ENCODE data around the gene APP.

Gene APP

DNA sequence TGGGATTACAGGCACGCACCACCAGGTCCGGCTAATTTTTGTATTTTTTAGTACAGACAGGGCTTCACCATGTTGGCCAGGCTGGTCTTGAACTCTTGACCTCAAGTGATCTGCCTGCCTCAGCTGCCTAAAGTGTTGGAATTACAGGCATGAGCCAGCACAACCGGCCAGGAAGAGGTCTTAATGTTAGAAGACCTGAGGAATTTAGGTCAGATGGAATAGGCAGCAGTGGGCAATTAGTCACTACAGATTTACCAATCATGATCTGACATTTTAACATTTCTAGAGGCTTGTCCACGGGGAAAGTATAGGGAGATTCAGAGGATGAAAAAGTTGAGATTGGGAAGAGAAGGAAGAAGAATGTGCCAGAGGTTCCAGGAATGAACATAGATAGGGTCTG, 8.9 kb upstream of the APP start:
- DNase-seq (ENCODE audit: insufficient read length) (no peak), FAIRE-seq (no peak)

DNA sequence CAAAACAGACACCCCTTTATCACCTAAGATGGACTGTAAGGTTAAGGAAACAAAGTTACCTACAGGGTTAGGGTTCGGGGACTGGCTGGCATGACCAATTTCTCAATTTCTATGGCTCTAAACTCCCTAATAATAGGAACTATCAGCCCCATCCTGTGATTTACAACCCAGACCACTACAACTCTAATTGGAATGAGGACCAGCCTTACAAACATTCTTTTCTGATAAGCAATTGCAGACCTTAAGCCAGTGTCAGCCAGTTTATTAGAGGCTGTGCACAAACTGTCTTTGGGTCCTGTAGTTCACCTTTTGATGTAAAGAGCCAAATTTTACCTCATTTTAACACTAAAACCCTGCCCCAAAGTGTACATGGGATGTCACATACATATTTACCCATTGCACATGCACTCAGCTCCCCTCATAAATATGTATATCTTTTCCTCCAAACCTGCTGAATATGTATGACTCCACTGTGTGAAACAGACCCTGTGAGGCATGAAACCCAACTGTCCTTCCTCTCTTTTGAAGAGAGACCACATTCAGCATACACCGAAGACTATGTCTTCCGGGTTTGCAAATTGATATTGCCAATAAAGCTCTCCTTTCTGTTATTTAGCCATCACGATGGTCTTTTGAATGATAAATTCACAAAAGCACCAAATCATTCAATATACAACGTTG, 7.3 kb upstream of the APP start:
- TF ChIP-seq POLR2A (IDR thresholded peaks at IDR 0.05; ENCODE audit: low read depth, low read length) (no peak), TAF1 (IDR thresholded peaks at IDR 0.05; ENCODE audit: borderline replicate concordance, low read depth, low read length) (no peak), POLR2AphosphoS5 (IDR thresholded peaks at IDR 0.05; ENCODE audit: low read depth, low read length) (no peak)
- no peak for FAIRE-seq
- no peak for DNase-seq (ENCODE audit: insufficient read length)

More for the DNA sequence above, 8.9 kb upstream of the APP start:
- no peak for TF ChIP-seq POLR2AphosphoS5 (IDR thresholded peaks at IDR 0.05; ENCODE audit: low read depth, low read length)
- TF ChIP-seq TAF1 (IDR thresholded peaks at IDR 0.05; ENCODE audit: borderline replicate concordance, low read depth, low read length), result no peak
- TF ChIP-seq POLR2A (IDR thresholded peaks at IDR 0.05; ENCODE audit: low read depth, low read length), result no peak

DNA sequence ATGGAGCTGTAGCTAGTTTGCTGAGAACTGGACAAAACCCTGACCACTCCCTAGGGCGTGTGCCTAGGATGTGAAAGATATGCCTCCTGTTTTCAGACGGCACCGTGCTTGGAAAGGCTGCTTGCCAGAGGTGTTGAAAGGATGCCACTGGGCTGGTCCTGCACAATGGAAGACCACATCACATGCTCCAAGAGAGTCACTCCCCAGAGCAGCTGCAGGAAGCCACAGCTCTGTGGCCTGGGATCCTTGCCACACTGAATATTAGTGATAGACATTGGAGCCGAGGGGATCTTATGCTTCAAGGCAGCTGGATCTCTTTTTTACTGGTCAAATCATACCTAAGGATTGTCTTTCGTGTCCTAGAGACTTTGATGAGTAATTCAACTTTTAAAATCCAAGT, 6.6 kb upstream of the APP start:
- FAIRE-seq (no peak), DNase-seq (ENCODE audit: insufficient read length) (no peak)
- no peak for TF ChIP-seq TAF1 (IDR thresholded peaks at IDR 0.05; ENCODE audit: borderline replicate concordance, low read depth, low read length)
- no peak for TF ChIP-seq POLR2AphosphoS5 (IDR thresholded peaks at IDR 0.05; ENCODE audit: low read depth, low read length)

DNA sequence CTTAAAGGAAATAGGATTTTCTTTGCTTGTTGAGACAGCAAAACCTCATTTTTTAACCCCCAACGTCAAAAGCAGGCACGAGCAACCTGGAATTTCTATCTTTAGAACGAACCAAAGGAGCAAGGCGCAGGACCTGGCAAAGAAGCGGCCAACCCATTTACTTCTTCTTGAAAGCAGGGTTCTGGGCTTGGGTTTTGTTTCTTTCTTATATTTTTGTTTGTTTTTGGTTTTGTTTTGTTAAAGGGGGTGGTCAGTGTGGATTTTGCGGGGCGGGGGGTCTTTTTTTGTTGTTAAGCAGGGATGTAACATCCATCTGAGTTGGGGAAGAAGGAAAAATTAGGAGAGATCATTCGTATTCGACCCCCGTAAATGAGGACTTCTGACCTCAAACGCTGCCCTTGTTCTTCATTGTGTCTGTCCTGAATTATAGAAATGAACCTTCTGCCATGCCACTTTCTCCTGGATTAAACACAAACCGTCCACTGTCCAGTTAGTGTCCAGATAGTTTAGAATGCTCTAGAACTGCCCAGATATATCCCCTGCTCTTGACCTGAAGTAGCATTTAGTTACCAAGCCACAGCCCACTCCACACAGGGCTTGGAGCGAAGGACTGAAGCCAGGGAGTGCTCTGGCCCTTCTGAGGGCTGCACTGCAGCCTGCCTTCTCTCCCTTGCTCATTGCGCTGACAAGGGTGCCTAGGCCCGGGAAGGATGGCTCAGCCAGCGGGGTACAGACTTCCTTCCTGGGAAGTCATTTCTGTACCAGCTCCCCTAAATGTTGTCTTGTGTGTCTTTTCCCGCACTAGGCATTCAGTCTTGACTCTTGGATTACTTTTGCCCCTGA, 909 bp upstream of the APP start:
- FAIRE-seq (no peak), DNase-seq (ENCODE audit: insufficient read length) (no peak)
- TF ChIP-seq TAF1 (IDR thresholded peaks at IDR 0.05; ENCODE audit: borderline replicate concordance, low read depth, low read length), result no peak
- TF ChIP-seq POLR2A (IDR thresholded peaks at IDR 0.05; ENCODE audit: low read depth, low read length), result no peak
- TF ChIP-seq POLR2AphosphoS5 (IDR thresholded peaks at IDR 0.05; ENCODE audit: low read depth, low read length), result no peak

DNA sequence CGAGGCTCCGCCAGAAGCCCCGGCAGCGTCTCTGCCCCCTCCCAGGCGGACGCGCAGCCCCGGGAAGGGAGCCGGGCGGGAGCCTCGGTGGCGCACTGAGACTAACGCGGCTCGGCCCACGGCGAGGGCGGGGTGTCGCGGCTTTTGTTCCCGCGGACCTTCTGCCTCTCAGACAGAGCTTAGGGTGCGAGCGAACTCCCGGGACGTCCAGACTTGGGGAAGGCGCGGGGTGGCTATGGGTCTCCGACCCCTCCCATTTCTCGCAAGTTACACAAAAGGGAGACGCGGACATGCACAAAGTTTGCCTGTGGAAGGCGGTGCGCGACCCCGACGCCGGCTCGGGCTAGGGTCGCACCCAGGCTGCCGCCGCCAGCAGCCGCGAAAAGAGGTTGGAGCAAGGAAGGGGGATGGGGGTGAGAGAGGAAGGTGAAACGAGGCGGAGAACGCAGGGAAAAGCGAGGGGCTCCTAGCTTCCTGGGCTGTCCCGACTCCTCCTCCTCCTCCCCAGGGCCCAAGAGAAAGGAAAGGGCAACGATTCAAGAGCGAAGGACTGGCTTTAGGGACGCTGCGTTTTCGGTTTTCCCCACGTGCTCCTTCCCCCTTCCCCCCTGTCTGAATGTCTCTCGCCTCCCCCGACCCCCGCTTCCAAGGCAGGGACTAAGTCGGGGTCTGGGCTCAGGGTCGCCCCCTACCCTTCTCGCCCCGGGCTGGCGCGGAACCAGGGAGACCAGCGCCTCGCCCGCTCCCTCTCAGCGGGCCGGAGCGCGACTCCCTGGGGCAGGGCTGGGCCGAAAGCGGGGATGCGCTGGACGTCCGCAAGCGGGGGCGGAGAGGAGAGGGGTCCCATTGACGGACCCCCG, 729 bp downstream of the APP start:
- DNase-seq (ENCODE audit: insufficient read length) (peak; percentile 50), FAIRE-seq (peak; percentile 88)
- TF ChIP-seq TAF1 (IDR thresholded peaks at IDR 0.05; ENCODE audit: borderline replicate concordance, low read depth, low read length) (no peak), POLR2AphosphoS5 (IDR thresholded peaks at IDR 0.05; ENCODE audit: low read depth, low read length) (no peak), POLR2A (IDR thresholded peaks at IDR 0.05; ENCODE audit: low read depth, low read length) (no peak)

DNA sequence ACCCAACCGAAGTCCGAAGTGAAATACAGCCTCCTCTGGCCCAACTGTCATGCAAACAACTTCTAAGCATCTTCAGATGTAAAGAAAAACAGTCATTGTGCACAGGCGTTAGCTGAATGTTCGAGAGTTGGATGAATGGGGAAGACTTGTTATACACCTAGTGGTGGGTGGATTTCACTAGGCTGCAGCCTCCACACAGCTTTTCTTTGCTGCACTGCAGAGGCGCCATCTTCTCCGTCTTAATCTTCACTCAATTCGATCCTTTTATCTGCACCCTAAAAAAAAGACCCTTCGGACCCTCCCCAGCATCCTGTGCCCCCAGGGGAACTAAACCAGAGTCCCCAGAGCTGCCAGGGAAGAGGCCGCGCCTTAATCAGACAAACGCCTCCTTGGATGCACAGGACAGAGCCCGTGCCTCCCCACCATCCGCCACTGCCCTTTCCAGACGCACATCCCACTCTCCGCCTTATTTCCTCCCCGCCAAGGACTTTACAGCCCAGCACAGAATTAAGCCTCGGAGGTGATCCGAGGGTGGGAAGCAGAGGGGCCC, 1.4 kb downstream of the APP start:
- peak; percentile 30 for DNase-seq (ENCODE audit: insufficient read length)
- FAIRE-seq, result peak; percentile 85
- TF ChIP-seq TAF1 (IDR thresholded peaks at IDR 0.05; ENCODE audit: borderline replicate concordance, low read depth, low read length) (no peak), POLR2A (IDR thresholded peaks at IDR 0.05; ENCODE audit: low read depth, low read length) (no peak), POLR2AphosphoS5 (IDR thresholded peaks at IDR 0.05; ENCODE audit: low read depth, low read length) (no peak)

DNA sequence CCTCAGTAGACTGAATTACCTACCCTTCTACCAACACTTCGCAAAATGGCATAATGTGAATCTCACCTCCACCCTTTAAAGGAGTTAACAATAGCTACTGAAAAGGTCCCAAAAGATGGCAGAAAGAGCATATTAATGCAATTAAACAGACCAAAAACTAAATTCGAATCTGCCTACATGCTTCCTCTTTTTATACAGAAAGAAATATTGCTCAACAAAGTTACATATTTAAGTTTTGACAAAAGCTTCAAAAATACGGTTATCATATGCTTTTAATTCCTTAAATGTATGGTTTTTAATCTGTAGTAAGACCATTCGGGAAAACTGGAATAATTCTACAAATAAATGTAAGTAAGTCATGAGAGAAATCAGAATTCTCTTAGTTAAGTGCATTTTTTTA, 2.2 kb downstream of the APP start:
- no peak for FAIRE-seq
- TF ChIP-seq TAF1 (IDR thresholded peaks at IDR 0.05; ENCODE audit: borderline replicate concordance, low read depth, low read length) (no peak), POLR2A (IDR thresholded peaks at IDR 0.05; ENCODE audit: low read depth, low read length) (no peak), POLR2AphosphoS5 (IDR thresholded peaks at IDR 0.05; ENCODE audit: low read depth, low read length) (no peak)
- no peak for DNase-seq (ENCODE audit: insufficient read length)

DNA sequence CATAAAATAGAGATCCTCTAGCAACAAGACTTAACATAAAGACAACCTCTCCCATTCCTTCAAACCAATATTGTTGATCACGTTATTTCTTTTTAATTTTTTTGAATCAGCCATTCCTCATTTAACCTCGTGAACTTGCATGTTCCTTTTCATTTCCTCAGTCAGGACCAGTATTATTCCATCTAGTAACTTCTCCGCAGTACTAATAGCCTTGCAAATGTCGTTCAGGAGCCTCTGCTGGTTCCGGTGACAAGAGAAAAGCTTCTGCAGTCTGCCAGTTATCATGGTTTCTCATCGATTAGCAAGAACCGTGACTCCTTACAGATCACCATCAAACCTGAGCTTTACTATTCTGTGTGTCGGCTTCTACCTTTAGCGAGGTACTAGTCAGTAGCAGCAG, 3.0 kb downstream of the APP start:
- DNase-seq (ENCODE audit: insufficient read length) (no peak), FAIRE-seq (no peak)
- TF ChIP-seq TAF1 (IDR thresholded peaks at IDR 0.05; ENCODE audit: borderline replicate concordance, low read depth, low read length) (no peak), POLR2A (IDR thresholded peaks at IDR 0.05; ENCODE audit: low read depth, low read length) (no peak), POLR2AphosphoS5 (IDR thresholded peaks at IDR 0.05; ENCODE audit: low read depth, low read length) (no peak)

DNA sequence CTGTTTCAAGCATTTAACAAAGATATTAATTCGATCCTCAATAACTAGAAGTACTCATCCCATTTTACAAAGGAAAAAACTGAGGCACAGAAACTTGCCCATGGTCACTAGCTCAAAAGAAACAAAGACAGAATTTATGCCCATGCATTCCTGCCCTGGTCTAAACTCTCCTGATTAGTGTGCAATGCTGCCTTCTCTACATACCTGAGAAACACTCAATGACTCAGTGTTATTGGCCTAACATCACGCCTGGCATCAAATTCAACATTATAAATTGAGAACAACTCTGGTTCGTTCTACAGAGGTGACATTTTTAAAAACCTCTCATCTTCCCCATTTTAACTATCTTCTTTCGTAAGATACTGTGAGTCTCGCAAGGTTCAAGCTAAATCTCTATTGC, 5.2 kb downstream of the APP start:
- no peak for FAIRE-seq
- DNase-seq (ENCODE audit: insufficient read length), result no peak
- TF ChIP-seq POLR2AphosphoS5 (IDR thresholded peaks at IDR 0.05; ENCODE audit: low read depth, low read length), result no peak
- TF ChIP-seq POLR2A (IDR thresholded peaks at IDR 0.05; ENCODE audit: low read depth, low read length), result no peak
- no peak for TF ChIP-seq TAF1 (IDR thresholded peaks at IDR 0.05; ENCODE audit: borderline replicate concordance, low read depth, low read length)

DNA sequence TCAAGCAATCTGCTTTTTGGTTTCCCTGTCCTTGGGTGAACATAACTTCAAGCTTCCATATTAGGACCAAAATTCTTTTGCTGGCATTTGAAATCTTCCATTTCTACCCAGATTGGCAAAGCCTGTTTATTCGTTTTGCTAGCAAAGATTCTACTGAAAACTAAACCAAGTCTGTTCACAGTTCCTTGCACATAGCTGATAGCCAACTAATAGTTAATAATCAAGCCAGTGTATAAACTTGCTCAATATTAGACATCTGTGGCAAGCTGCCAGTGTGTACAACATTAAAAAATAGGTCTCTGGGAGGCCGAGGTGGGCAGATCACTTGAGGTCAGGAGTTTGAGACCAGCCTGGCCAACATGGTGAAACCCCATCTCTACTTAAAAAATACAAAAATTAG, 6.3 kb downstream of the APP start:
- DNase-seq (ENCODE audit: insufficient read length), result no peak
- no peak for TF ChIP-seq POLR2A (IDR thresholded peaks at IDR 0.05; ENCODE audit: low read depth, low read length)
- TF ChIP-seq POLR2AphosphoS5 (IDR thresholded peaks at IDR 0.05; ENCODE audit: low read depth, low read length), result no peak
- TF ChIP-seq TAF1 (IDR thresholded peaks at IDR 0.05; ENCODE audit: borderline replicate concordance, low read depth, low read length), result no peak

DNA sequence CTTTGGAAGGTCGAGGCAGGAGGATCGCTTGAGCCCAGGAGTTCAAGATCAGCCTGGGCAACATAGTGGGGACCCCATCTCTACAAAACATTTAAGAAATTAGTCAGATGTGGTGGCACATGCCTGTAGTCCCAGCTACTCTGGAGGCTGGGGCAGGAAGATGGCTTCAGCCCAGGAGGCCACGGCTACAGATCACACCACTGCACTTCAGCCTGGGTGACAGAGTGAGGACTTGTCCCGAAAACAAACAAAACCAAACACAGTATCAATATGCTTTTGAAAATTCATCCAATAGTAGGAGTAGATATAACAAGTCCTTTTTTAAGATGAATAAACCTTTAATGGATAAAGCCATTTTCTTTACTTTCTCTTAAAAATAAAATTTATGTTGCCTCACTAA, 8.5 kb downstream of the APP start:
- no peak for FAIRE-seq
- DNase-seq (ENCODE audit: insufficient read length), result no peak
- TF ChIP-seq POLR2AphosphoS5 (IDR thresholded peaks at IDR 0.05; ENCODE audit: low read depth, low read length) (no peak), TAF1 (IDR thresholded peaks at IDR 0.05; ENCODE audit: borderline replicate concordance, low read depth, low read length) (no peak), POLR2A (IDR thresholded peaks at IDR 0.05; ENCODE audit: low read depth, low read length) (no peak)

More for the DNA sequence above, 6.3 kb downstream of the APP start:
- no peak for FAIRE-seq
